GM18517 (cell line): ENCODE results near the gene SEZ6L2.
"Not testable (repeated sequence)": the region's sequence is repeated elsewhere in the genome, so short reads cannot be mapped to it uniquely, and the experiment has no call there.

Source experiments
- ATAC-seq: cut with Tn5 transposase; IDR thresholded peaks from one replicate; pipeline ENCODE4 v1.9.1; 2021; ENCODE audit warnings: mild to moderate bottlenecking, moderate library complexity; ENCODE audit not compliant: unreplicated experiment

The SEZ6L2 gene

GRCh38 chr16:29910819-29911675 is 11.7 kb upstream of the SEZ6L2 start:
- no peak for ATAC-seq

- ATAC-seq = not testable (repeated sequence)
These were observed 10.5 kb upstream of the SEZ6L2 start for GRCh38 chr16:29909851-29910250.

- no peak for ATAC-seq
These were observed 10.0 kb upstream of the SEZ6L2 start for GRCh38 chr16:29909391-29909790.

- ATAC-seq = no peak
These were observed 9.4 kb upstream of the SEZ6L2 start for GRCh38 chr16:29908719-29909220.

- ATAC-seq = no peak
These were observed 8.6 kb upstream of the SEZ6L2 start for GRCh38 chr16:29907973-29908372.

GRCh38 chr16:29906520-29907244 is 7.3 kb upstream of the SEZ6L2 start:
- ATAC-seq = no peak

- ATAC-seq = no peak
These were observed 6.3 kb upstream of the SEZ6L2 start for GRCh38 chr16:29905668-29906067.

- ATAC-seq = no peak
These were observed 5.6 kb upstream of the SEZ6L2 start for GRCh38 chr16:29904947-29905346.

GRCh38 chr16:29903590-29903989 is 4.2 kb upstream of the SEZ6L2 start:
- ATAC-seq = no peak

- ATAC-seq = no peak
These were observed 2.2 kb upstream of the SEZ6L2 start for GRCh38 chr16:29901607-29901945.

GRCh38 chr16:29900888-29901606 is 1.7 kb upstream of the SEZ6L2 start:
- ATAC-seq = no peak

- no peak for ATAC-seq
These were observed 945 bp upstream of the SEZ6L2 start, which contains the start of gene ASPHD1 for GRCh38 chr16:29900102-29900887. ASPHD1 (plus strand) TSS chr16:29900488; CDS start chr16:29900972, 484 bp downstream.

- no peak for ATAC-seq
These were observed 390 bp downstream of the SEZ6L2 start for GRCh38 chr16:29898804-29899515.

GRCh38 chr16:29898135-29898803 is 1.1 kb downstream of the SEZ6L2 start:
- ATAC-seq = no peak

- no peak for ATAC-seq
These were observed 2.0 kb downstream of the SEZ6L2 start for GRCh38 chr16:29897333-29897732.

- ATAC-seq = no peak
These were observed 2.5 kb downstream of the SEZ6L2 start for GRCh38 chr16:29896841-29897240.

- ATAC-seq = no peak
These were observed 5.0 kb downstream of the SEZ6L2 start for GRCh38 chr16:29894352-29894751.

- ATAC-seq = no peak
These were observed 5.8 kb downstream of the SEZ6L2 start for GRCh38 chr16:29893553-29893952.

GRCh38 chr16:29892458-29892813 is 6.9 kb downstream of the SEZ6L2 start:
- ATAC-seq = no peak
